Stimulated activated CD8-positive, alpha-beta memory T cell treated with anti-CD3 and anti-CD28 coated beads, Interleukin-4, amount 100 ng/mL, for 4 hours (primary cell): ENCODE measurements around the gene PARD6A.
"Not testable (repeated sequence)": the region's sequence is repeated elsewhere in the genome, so short reads cannot be mapped to it uniquely, and the experiment has no call there.

Experiments used
- DNase-seq, 2 donors: peaks; one replicate each; pipeline ENCODE4 v3.0.0-alpha.2; 2020; ENCODE audit warnings: low read depth in 2 of 2, low spot score in 1 of 2

PARD6A gene

GRCh38 chr16:67685388-67686112 is 24.8 kb downstream of the PARD6A start:
- DNase-seq = no peak

- DNase-seq = not testable (repeated sequence)
Measured at GRCh38 chr16:67693517-67694285, 32.9 kb downstream of the PARD6A start.

- no peak for DNase-seq
Measured at GRCh38 chr16:67694611-67695010, 33.9 kb downstream of the PARD6A start.

- no peak for DNase-seq
Measured at GRCh38 chr16:67697422-67698185, 36.8 kb downstream of the PARD6A start.

- DNase-seq = no peak
Measured at GRCh38 chr16:67699265-67699664, 38.5 kb downstream of the PARD6A start.

- no peak for DNase-seq
Measured at GRCh38 chr16:67701420-67701819, 40.7 kb downstream of the PARD6A start.

GRCh38 chr16:67702130-67702529 is 41.4 kb downstream of the PARD6A start:
- DNase-seq = no peak

- no peak for DNase-seq
Measured at GRCh38 chr16:67703626-67704025, 42.9 kb downstream of the PARD6A start.

GRCh38 chr16:67704110-67704509 is 43.4 kb downstream of the PARD6A start:
- no peak for DNase-seq

- no peak for DNase-seq
Measured at GRCh38 chr16:67707210-67707609, 46.5 kb downstream of the PARD6A start.

- no peak for DNase-seq
Measured at GRCh38 chr16:67707790-67708189, 47.0 kb downstream of the PARD6A start.

GRCh38 chr16:67708368-67708771 is 47.6 kb downstream of the PARD6A start:
- DNase-seq = no peak

GRCh38 chr16:67709050-67709449 is 48.3 kb downstream of the PARD6A start:
- DNase-seq = no peak

GRCh38 chr16:67710607-67711006 is 49.8 kb downstream of the PARD6A start:
- DNase-seq = no peak
